ENCODE data around the gene AMHR2. TPM values are rescaled to one million over a fixed set of nuclear protein-coding genes. Genes with fewer than 3 reads are reported as not detected.
A peak's percentile ranks its signal among the peaks of the same experiment; 100 is the strongest.

The AMHR2 gene
- total RNA-seq, 1 donor: not detected

- TF ChIP-seq CTCF (IDR thresholded peaks at IDR 0.05; ENCODE audit: insufficient read depth, low read depth, low read length): peak; percentile 50
- H3K4me3 ChIP-seq (ENCODE audit: low read depth, low read length): no peak overlapping the region
- DNase-seq (ENCODE audit: low read depth): peak; percentile 42
Observed at GRCh38 chr12:53476769-53477209, 53.1 kb downstream of the AMHR2 start.

- no peak overlapping the region for H3K4me3 ChIP-seq (ENCODE audit: low read depth, low read length)
- no peak for DNase-seq (ENCODE audit: low read depth)
- no peak for TF ChIP-seq CTCF (IDR thresholded peaks at IDR 0.05; ENCODE audit: insufficient read depth, low read depth, low read length)
Observed at GRCh38 chr12:53478865-53479264, 55.2 kb downstream of the AMHR2 start.

GRCh38 chr12:53479331-53479730, 55.7 kb downstream of the AMHR2 start:
- no peak for TF ChIP-seq CTCF (IDR thresholded peaks at IDR 0.05; ENCODE audit: insufficient read depth, low read depth, low read length)
- no peak overlapping the region for H3K4me3 ChIP-seq (ENCODE audit: low read depth, low read length)
- no peak for DNase-seq (ENCODE audit: low read depth)

GRCh38 chr12:53480491-53481442, 57.1 kb downstream of the AMHR2 start:
- TF ChIP-seq CTCF (IDR thresholded peaks at IDR 0.05; ENCODE audit: insufficient read depth, low read depth, low read length): no peak
- no peak overlapping the region for H3K4me3 ChIP-seq (ENCODE audit: low read depth, low read length)
- no peak for DNase-seq (ENCODE audit: low read depth)

Other genes with a start within 250 kb of the AMHR2 start
- 10.6 and 10.8 TPM in 2 replicates for gene ZNF740, start 243.1 kb upstream of the AMHR2 start, total RNA-seq
- gene CSAD, start 242.9 kb upstream of the AMHR2 start, total RNA-seq: 5.5 and 7.8 TPM in 2 replicates
- gene ITGB7, start 216.6 kb upstream of the AMHR2 start, total RNA-seq: under 0.01 TPM in 1 of 2 replicates, not detected in the other
- 28.0 and 29.4 TPM in 2 replicates for gene RARG, start 191.6 kb upstream of the AMHR2 start, total RNA-seq
- gene ESPL1, start 155.6 kb upstream of the AMHR2 start, total RNA-seq: 4.8 and 6.5 TPM in 2 replicates
- 328 and 382 TPM in 2 replicates for gene PFDN5, start 128.3 kb upstream of the AMHR2 start, total RNA-seq
- gene MYG1, start 124.2 kb upstream of the AMHR2 start, total RNA-seq: 30.2 and 39.6 TPM in 2 replicates
- gene AAAS, start 102.2 kb upstream of the AMHR2 start, total RNA-seq: 42.8 and 43.6 TPM in 2 replicates
- not detected in 2 replicates for gene SP7, start 87.5 kb upstream of the AMHR2 start, total RNA-seq
- 31.2 and 45.3 TPM in 2 replicates for gene SP1, start 43.7 kb upstream of the AMHR2 start, total RNA-seq
- 60.0 and 64.4 TPM in 2 replicates for gene PRR13, start 17.9 kb downstream of the AMHR2 start, total RNA-seq
- gene PCBP2, start 28.2 kb downstream of the AMHR2 start, total RNA-seq: 193 and 237 TPM in 2 replicates
- gene MAP3K12, start 75.6 kb downstream of the AMHR2 start, total RNA-seq: 35.8 and 41.0 TPM in 2 replicates
- 47.4 and 54.8 TPM in 2 replicates for gene TARBP2, start 77.4 kb downstream of the AMHR2 start, total RNA-seq
- not detected in 2 replicates for gene NPFF, start 83.6 kb downstream of the AMHR2 start, total RNA-seq
- gene ATF7, start 202.5 kb downstream of the AMHR2 start, total RNA-seq: 9.3 and 14.7 TPM in 2 replicates

Measured in fibroblast of villous mesenchyme (primary cell).